RPMI7951 (cell line): Measurements from ENCODE around the gene TAX1BP3. TPM values are rescaled to one million over a fixed set of nuclear protein-coding genes. Genes with fewer than 3 reads are reported as not detected.
"Not testable (repeated sequence)": the region's sequence is repeated elsewhere in the genome, so short reads cannot be mapped to it uniquely, and the experiment has no call there.

Source experiments
- DNase-seq: peaks from one replicate; pipeline ENCODE4 v3.0.0-alpha.2; 2012; ENCODE audit warnings: low read depth
- total RNA-seq: library from RNA; depleted of rRNA; stranded (reverse); fragments of >200 nt; shearing (Covaris generic); gene quantifications from 2 replicates; pipeline ENCODE4 v1.2.3, GENCODE V29; 2014; rRNA removed

TAX1BP3 gene, protein sequence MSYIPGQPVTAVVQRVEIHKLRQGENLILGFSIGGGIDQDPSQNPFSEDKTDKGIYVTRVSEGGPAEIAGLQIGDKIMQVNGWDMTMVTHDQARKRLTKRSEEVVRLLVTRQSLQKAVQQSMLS
- 113 and 148 TPM in 2 replicates for total RNA-seq

DNA sequence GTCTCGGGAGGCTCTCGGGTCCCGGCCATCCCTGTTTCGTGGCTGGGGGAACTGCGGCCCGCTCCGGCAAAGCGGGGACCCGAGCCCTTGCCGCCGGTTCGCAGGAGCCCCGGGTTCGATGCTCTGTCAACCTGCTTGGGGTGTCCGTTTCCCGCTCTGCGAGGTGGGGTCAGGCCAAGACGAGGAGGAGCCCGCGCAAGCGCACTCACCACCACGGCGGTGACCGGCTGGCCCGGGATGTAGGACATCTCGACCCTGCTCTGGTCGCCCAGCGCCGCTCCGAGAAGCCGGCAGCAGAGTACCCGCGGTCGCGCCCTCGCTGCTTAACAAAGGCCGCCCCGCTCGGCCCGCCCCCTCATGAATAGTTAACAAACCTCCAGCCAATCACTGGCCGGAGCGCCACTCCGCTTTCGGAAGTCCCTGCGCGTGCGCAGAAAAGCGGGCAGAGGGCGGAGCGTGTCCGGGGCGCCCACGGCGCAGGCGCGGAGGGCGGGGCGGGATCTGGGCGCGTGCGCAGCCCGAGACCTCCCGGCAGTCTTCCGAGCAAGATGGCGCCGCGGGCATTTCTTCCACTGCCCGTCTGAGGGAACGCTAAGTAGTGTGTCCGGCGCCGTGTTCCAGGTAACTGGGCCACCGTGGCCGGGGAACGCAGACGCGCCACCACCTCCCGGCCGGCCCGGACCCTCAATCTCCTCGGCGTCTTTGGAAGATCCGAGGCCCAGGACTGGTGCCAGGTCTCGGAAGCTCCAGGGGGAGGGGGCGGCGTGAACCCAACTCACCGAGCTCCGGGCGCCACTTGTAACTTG is at the start of gene TAX1BP3, which contains the start of gene EMC6:
TAX1BP3 (minus strand) TSS at position 300 of the 806 bp plus-strand sequence; CDS start at position 248, 52 bp downstream.
EMC6 (plus strand) TSS at position 534 of the 806 bp plus-strand sequence. CDS start 335 bp downstream, outside the sequence.
- peak; percentile 94 for DNase-seq

- no peak for DNase-seq
Measured at GRCh38 chr17:3715296-3715695, 46.9 kb upstream of the TAX1BP3 start.

DNA sequence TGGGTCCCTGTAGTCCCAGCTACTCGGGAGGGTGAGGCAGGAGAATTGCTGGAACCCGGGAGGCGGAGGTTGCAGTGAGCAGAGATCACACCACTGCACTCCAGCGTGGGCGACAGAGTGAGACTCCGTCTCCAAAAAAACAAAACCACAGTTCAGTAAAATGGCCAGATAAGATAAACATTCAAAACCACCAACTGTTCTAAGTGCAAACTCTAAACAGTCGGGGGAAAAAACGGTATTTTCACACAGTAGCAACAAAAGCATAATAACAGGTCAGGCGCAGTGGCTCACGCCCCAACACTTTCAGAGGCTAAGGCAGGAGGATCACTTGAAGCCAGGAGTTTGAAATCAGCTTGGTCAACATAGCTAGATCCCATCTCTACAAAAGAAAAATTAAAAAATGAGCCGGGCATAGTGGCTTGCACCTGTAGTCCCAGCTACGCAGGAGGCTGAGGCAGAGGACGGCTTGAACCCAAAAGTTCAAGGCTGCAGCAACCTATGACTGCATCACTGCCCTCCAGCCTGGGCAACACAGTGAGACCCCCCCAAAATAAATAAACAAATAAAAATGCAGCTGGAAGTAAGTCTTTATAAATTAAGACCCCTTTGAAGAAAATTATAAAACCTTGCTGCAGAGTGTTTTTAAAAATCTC is 44.6 kb upstream of the TAX1BP3 start:
- DNase-seq: no peak

- peak; percentile 66 for DNase-seq
Measured at GRCh38 chr17:3710951-3711383, 42.6 kb upstream of the TAX1BP3 start.

DNA sequence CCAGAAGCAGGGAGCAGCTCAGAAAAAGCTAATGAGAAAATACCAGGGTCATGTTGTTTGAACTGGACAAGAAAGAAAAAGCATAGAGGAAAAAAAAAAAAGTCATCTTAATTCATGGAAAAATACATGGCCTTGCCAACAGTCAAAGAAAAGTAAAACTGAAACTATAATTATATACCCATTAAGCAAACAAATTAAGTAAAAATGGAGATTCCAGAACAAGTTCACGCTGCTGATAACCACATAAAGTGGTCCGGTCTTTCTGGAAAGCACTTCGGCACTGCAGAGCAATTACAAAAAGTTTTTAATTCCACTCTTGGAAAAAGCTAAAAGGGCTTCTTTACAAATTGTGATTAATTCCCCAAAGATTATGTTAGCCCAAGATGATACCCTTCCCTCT is 40.0 kb upstream of the TAX1BP3 start:
- DNase-seq: no peak

DNA sequence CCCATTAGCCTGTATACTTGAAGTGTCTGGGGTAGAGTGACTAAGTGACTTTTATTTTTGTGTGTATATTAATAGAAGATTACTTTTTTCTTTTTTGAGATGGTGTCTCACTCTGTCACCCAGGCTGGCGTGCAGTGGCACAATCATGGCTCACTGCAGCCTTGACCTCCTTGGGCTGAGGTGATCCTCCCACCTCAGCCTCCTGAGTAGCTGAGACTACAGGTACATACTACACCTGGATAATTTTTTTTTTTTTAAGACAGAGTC is 37.3 kb upstream of the TAX1BP3 start:
- not testable (repeated sequence) for DNase-seq

- DNase-seq: no peak
Measured at GRCh38 chr17:3704931-3705717, 36.7 kb upstream of the TAX1BP3 start.

GRCh38 chr17:3702041-3702539 is 33.7 kb upstream of the TAX1BP3 start:
- not testable (repeated sequence) for DNase-seq

- no peak for DNase-seq
Measured at GRCh38 chr17:3699951-3700350, 31.6 kb upstream of the TAX1BP3 start.

GRCh38 chr17:3698139-3698538 is 29.8 kb upstream of the TAX1BP3 start:
- no peak for DNase-seq

- no peak for DNase-seq
Measured at GRCh38 chr17:3697103-3697476, 28.7 kb upstream of the TAX1BP3 start.

GRCh38 chr17:3695723-3696411 is 27.5 kb upstream of the TAX1BP3 start, which contains the start of gene P2RX5:
Gene P2RX5 (minus strand): TSS chr17:3696155. CDS start chr17:3696005, 150 bp downstream.
- DNase-seq: no peak

- DNase-seq: no peak
Measured at GRCh38 chr17:3695129-3695722, 26.8 kb upstream of the TAX1BP3 start.

DNA sequence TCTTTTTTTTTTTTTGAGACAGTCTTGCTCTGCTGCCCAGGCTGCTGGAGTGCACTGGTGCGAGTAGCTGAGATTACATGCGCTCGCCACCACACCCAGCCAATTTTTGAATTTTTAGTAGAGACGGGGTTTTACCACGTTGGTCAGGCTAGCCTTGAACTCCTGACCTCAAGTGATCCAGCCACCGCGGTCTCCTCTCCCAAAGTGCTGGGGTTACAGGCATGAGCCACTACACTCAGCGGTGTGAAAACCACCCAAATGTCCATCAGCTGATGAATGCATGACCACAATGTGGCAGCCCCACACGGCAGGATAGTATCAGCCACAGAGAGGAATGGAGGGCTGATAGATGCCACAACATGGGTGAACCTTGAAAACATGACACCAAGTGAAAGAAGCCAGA is 25.5 kb upstream of the TAX1BP3 start:
- DNase-seq: no peak

- DNase-seq: no peak
Measured at GRCh38 chr17:3693141-3693540, 24.8 kb upstream of the TAX1BP3 start.

- no peak for DNase-seq
Measured at GRCh38 chr17:3692346-3692745, 24.0 kb upstream of the TAX1BP3 start.

DNA sequence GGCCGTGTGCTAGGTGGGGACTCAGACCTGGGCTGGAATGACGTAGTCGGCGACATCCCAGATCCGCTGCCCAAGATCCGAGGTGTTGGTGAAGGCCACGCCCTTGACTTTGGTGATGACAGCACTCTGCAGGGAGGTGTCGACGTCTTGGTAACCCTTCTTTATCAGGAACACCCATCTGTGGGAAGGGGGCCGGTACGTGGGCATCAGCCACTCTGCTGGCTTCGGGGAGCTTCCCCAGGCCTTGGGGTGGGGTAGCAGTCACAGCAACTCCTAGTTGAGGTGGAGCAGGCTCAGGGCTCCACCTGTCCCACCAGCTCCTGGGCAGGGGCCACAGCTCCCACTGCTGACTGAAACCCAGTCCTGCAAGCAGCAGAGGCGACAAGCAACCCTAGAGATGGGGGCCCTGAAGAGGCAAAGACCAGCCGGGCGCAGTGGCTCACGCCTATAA is 23.3 kb upstream of the TAX1BP3 start:
- no peak for DNase-seq

- no peak for DNase-seq
Measured at GRCh38 chr17:3690094-3690715, 21.8 kb upstream of the TAX1BP3 start.

- DNase-seq: no peak
Measured at GRCh38 chr17:3689262-3690093, 21.1 kb upstream of the TAX1BP3 start.
